Hypothalamus (tissue), 51 donors: ENCODE measurements around the gene ASF1A.
"Not testable (repeated sequence)": the region's sequence is repeated elsewhere in the genome, so short reads cannot be mapped to it uniquely, and the experiment has no call there.

Experiments used
- DNase-seq, 51 donors: peaks; one replicate each; lab custom pipeline; 2025; lab: John Stamatoyannopoulos, UW

ASF1A gene

DNA sequence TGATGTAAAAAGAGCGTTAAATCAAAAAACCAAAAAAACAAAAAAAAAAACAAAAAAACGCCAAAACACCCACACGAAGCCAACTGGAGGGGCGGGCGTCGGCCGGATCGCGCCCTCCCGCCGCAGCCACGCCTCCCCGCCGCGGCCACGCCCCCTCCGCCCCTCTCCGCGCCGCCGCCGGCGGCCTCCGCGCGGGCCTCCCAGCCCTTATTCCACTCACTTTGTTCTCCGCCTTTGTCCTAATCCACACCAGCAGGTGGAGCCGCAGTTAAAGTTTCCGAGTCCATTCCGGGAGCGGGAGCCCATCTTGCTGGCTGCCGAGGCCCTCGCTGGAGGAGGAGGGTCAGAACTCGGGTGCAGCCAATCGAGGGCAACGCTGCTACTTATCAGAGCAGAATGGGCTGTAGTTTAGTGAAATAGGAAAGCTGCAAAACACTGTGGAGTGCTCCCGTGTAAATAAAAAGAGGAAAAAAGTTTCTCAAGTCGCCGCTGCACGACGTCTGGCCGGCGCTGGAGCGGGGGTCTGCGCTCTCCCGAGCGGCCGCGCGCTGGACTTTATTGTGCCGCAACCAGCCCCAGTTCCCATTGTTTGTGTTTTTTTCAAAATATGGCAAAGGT is at the start of gene ASF1A:
ASF1A (plus strand) TSS at position 346 of the 618 bp plus-strand sequence; CDS start at position 608, 262 bp downstream.
- DNase-seq, result peak; percentile 43 to 98 (median 94)

DNA sequence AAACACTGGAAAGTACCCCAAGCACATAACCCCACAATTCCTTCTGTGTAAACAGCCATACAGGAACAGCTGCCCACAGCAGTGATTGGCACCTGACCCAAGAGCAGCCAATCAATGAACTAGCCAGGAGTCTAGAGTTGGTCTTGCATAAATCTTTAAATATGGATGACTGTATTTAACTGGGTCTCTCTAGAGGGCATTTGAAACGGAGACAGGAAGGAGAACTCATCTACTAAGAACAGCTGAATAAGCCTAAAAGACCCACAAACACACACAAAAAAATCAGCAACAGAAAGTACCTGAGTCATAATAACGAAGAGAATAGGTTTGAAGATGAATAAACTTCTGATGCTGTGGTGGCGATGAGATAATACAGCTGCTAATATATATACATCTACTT is 49.0 kb upstream of the ASF1A start:
- no peak for DNase-seq

- no peak for DNase-seq
These were observed 40.5 kb upstream of the ASF1A start for GRCh38 chr6:118853408-118853807.

- no peak for DNase-seq
These were observed 37.7 kb upstream of the ASF1A start for GRCh38 chr6:118856301-118856700.

GRCh38 chr6:118859517-118860064 is 34.4 kb upstream of the ASF1A start:
- DNase-seq, result no peak

- DNase-seq, result no peak
These were observed 33.6 kb upstream of the ASF1A start for GRCh38 chr6:118860363-118860762.

- DNase-seq, result no peak
These were observed 33.1 kb upstream of the ASF1A start for GRCh38 chr6:118860880-118861279.

DNA sequence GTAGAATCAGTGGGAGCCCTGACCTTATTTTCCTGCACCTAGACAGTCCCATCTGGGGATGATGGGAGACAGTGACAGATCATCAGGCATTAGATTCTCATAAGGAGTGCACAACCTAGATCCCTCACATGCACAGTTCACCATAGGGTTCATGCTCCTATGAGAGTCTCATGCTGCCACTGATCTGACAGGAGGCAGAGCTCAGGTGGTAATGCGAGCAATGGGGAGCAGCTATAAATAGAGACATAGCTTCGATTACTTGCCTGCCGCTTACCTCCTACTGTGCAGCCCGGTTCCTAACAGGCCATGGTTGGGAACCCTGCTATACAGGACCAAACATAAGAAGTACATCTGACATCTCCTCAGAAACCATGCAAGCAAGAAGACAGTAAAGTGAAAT is 31.5 kb upstream of the ASF1A start:
- DNase-seq, result no peak

DNA sequence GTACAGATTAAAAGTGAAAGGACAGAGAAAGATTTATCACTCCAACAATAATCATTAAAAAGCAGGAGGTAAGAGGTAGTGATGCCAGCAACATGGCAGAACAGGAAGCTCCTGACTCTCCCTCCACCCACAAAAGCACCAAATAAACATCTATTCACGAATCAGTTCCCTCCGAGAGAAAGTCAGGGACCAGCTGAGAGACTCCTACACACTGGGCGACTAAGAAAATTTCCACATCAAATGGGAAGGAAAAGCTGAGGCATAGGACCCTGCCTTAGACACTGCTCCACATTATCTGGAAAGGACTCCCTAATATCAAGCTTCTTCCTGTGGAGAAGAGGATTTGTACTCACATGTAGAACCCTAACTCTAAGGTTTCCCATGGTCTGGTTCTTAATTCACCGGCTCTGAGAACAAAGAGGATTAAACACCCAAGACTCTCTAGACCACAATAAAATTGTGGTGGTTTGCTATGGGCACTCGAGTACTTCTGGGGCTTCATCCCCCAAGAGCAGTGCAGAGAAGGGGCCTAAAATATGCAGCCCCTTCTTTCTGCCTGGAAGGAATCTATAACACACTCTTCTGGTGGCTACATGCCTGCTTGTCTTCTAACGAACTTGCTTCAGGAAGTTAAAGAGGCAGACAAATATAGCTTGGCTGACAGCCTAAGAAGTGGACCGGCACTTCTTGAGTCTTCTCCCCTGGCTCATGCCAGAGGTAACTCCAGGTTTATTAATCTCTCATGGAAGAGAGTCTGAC is 29.4 kb upstream of the ASF1A start:
- no peak for DNase-seq

DNA sequence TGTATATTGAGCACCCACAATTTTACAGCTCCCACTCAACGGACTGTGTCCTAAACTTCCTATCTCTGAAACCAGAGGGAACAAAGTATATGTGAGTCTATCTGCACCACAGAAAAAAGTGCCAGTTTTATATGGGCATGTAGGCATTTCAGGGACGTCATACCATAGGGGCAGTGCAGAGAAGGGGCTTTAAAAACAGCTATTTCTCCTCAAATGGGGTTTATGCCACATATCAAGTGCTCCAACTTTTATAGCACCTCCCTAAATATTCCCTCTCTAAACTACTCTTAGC is 28.9 kb upstream of the ASF1A start:
- no peak for DNase-seq

DNA sequence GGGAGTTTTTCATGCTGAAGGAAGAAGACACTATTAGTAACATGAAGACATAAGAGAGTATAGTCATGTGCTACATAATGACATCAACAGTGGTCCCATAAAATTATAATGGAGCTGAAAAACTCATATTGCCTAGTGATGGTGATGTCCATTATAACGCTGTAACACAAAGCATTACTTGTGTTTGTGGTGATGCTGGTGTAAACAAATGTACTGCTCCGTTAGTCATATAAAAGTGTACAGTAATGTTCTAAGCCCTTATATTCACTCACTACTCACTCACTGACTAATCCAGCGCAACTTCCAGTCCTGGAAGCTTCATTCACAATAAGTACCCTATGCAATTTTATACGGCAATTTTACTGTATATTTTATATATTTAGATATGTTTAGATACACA is 26.8 kb upstream of the ASF1A start:
- DNase-seq, result no peak

DNA sequence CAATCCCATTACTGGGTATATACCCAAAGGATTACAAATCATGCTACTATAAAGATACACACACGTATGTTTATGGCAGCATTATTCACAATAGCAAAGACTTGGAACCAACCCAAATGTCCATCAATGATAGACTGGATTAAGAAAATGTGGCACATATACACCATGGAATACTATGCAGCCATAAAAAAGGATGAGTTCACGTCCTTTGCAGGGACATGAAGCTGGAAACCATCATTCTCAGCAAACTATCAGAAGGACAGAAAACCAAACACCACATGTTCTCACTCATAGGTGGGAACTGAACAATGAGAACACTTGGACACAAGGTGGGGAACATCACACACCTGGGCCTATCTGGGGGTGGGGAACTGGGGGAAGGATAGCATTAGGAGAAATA is 25.1 kb upstream of the ASF1A start:
- not testable (repeated sequence) for DNase-seq

DNA sequence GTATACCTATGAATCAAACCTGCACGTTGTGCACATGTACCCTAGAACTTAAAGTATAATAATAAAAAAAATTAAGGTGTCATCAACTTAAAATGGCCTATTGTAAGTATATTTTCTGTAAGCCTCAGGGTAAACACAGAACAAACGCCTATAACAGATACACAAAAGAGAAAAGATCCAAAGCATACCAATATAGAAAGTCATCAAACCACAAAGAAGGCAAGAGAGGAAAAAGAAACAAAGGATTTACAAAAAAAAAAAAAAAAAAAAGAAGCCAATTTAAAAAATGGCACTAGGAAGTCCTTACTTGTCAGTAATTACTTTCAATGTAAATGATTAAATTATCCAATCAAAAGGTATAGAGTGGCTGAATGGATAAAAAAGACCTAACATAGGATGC is 24.6 kb upstream of the ASF1A start:
- DNase-seq, result no peak

- DNase-seq, result no peak
These were observed 23.9 kb upstream of the ASF1A start for GRCh38 chr6:118869894-118870589.

- no peak for DNase-seq
These were observed 22.6 kb upstream of the ASF1A start for GRCh38 chr6:118871331-118871730.

DNA sequence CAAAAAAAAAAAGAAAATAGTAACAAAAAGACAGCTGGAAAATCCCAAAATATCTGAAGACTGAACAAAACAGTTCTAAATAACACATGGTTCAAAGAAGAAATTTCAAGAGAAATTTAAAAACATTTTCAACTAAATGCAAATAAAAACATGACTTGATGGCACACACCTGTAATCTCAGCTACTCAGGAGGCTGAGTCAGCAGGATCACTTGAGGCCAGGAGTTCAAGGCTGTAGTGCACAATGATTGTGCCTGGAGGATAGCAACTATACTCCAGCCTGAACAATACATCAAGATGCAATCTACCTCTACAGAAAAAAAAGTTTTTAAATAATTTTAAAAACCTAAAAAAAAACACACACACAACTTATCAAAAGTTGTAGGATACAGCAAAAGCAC is 21.6 kb upstream of the ASF1A start:
- DNase-seq, result no peak

DNA sequence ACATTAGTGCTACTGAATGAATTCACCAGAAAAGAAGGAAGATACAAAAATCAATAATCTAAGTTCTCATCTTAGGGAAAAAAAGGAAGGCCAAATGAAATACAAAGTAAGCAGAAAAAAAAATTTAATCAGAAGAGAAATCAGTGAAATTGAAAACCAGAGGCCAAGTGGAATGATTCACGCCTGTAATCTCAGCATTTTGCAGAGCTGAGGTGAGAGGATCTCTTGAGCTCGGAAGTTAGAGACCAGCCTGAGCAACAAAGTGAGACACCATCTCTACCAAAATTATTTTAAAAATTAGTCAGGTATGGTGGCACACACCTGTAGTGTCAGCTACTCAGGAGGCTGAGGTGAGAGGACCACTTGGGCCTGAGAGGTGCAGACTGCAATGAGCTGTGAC is 21.2 kb upstream of the ASF1A start:
- no peak for DNase-seq

DNA sequence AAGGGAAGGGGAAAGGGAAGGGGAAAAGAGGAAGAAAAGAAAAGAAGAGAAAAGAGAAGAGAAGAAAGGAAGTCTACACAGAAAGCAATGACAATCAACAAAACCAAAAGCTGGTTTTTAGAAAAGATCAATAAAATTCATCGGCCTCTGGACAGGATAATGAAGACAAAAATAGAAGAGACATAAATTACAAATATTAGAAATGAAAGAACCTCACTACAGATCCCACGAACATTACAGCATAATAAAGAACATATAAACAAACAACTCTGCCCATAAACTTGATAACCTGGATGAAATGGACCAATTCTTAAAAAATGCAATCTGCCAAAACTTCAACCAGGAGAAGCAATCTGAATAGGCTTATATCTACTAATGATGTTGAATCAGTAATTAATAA is 20.7 kb upstream of the ASF1A start:
- DNase-seq, result no peak

- no peak for DNase-seq
These were observed 18.3 kb upstream of the ASF1A start for GRCh38 chr6:118875672-118876071.

DNA sequence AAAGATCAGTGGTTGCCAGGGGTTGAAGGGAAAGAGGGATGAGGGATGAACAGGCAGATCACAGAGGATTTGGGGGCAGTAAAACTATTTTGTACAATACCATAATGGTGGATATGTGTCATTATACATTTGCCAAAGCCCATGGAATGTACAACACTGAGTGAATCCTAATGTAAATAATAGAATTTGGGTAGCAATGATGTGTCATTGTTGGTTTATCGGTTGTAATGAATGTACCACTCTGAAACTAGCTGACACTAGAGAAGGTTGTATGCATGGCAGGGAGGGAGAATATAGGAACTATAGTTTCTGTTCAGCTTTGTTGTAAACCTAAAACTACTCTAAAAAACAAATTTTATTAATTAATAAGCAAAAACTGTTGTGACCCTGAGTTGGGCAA is 17.8 kb upstream of the ASF1A start:
- no peak for DNase-seq

DNA sequence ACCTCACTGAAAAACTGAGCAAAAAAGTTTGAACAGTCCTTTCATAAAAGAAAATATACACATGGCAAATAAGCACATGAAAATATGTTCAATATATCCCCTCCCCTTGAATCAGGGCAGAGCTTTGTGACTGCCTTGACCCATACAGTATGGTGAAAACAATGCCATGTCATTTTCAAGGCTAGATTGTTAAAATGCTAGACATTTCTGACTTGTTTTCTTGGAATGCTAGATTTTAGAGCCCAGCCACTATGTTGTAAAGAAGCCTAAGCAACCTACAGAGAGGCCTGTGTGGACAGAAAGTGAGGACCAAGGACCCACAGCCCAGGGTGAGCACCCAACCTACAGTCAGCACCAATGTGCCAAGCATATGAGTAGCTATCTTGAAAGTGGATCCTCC is 17.1 kb upstream of the ASF1A start:
- DNase-seq, result no peak

GRCh38 chr6:118877806-118878205 is 16.1 kb upstream of the ASF1A start:
- DNase-seq, result no peak
